GM20000 (cell line): ENCODE data around the gene PWWP2A.
"Not testable (repeated sequence)": the region's sequence is repeated elsewhere in the genome, so short reads cannot be mapped to it uniquely, and the experiment has no call there.

ENCODE experiments used
- DNase-seq: peaks from one replicate; pipeline ENCODE4 v3.0.0; 2012; ENCODE audit warnings: low spot score
- TF ChIP-seq, protein P1 (sequence below): IDR thresholded peaks from 2 replicates; pipeline ENCODE4 v1.5.1; 2012; ENCODE audit warnings: mild to moderate bottlenecking, control low read depth; ENCODE audit errors: extremely low read depth, missing control alignments

PWWP2A gene

DNA sequence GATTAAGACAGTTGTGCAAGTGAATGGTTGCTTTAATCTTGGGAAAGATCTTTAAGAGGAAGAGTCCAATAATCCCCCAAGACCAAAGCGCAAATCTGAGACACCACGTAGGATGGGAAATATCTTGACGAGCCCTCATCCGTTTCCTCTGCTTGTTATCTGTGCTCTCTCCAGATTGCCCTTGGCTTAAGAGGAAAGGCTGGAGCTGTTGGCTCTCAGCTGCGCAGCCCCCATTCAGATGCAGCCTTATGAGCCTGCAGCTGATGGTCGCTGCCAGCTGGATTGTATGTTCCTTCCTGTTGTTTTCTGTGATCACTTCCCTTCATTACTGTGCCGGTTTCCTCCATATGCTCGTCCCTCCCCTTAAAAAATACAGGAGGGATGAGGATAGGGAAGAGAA, 47.7 kb downstream of the PWWP2A start:
- no peak for DNase-seq
- TF ChIP-seq, protein P1, sequence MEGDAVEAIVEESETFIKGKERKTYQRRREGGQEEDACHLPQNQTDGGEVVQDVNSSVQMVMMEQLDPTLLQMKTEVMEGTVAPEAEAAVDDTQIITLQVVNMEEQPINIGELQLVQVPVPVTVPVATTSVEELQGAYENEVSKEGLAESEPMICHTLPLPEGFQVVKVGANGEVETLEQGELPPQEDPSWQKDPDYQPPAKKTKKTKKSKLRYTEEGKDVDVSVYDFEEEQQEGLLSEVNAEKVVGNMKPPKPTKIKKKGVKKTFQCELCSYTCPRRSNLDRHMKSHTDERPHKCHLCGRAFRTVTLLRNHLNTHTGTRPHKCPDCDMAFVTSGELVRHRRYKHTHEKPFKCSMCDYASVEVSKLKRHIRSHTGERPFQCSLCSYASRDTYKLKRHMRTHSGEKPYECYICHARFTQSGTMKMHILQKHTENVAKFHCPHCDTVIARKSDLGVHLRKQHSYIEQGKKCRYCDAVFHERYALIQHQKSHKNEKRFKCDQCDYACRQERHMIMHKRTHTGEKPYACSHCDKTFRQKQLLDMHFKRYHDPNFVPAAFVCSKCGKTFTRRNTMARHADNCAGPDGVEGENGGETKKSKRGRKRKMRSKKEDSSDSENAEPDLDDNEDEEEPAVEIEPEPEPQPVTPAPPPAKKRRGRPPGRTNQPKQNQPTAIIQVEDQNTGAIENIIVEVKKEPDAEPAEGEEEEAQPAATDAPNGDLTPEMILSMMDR, result no peak

DNA sequence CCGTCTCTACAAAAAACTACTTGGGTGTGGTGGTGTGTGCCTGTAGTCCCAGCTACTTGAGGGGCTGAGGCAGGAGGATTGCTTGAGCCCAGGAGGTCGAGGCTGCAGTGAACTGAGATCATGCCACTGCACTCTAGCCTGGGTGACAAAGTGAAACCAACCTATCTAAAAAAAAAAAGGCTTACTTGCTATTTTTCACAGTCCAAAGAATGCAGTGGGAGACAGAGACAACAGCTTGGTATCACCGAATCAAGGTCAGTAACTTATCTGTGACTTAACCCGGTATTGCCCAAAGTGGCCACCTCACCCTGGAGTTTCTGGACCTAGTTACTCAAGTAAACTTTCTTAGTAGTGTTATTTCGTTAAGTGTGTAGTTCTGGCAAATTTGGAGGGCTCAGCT, 50.1 kb downstream of the PWWP2A start:
- not testable (repeated sequence) for DNase-seq

DNA sequence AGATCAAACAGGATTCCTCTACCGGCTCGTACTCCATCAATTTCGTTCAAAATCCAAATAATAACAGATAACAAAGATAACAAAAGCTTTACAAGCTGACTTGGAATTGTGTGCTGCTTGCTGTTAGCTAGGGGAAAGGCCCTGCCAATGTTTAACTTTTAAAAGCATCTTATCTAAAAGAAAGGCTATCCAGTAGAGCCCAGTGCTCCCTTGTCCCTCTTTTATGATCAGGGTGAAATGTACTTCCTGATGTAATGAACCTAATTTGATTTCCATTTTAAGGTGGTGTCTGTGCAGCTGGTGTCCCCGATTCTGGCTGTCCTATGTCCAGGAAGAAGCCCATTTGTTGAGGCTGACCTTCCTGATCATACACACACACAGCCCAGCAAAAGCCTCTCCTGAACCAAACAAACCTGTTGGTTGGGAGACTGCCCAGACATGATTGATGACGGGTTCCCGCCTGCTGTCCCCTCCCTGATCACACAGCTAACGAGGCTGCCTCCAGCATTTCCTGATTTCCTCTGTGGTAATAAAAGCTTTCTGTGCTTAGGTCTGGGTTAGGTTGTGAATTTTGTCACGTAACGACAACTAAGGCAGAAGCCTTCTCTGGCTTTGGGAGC, 54.1 kb downstream of the PWWP2A start:
- TF ChIP-seq, protein P1, result no peak
- DNase-seq, result no peak

DNA sequence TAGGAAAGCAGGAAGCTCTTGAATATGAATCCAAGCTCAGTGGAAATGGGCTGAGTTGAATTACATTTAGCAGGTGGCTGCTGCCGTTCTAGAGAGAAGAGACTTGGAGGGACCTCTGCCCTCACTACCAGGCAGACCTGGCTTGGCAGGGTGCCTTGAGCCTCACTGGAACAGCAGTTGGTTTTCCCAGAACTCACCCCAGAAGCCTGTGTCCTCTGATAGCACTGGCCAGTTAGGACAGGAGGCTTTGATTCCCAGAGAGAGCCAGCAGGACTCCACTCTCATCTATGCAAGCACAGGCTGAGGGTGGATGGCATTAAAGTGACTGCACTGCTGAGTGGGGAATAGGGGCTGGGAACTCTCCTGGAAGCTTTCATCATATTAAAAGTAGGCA, 54.8 kb downstream of the PWWP2A start:
- TF ChIP-seq, protein P1, result no peak
- no peak for DNase-seq

DNA sequence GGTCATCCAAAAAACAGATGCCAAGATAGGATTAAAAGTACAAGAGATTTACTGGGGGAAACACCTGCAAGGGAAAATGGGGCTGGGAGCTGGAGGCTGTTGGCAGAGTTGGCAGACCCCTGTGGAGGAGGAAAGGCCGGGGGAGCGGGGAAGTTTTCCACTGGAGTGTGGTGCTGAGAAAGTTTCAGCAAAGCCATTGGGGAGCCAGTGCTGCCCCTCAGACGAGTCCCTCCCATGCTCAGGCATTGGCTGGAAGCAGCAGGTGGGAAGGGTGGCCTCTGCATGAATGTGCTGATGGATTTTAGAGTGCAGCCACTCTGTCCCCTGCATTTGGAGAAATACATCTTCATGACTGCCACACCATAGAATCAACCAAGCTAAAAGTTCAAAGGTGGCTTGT, 57.5 kb downstream of the PWWP2A start:
- TF ChIP-seq, protein P1, result no peak
- no peak for DNase-seq

DNA sequence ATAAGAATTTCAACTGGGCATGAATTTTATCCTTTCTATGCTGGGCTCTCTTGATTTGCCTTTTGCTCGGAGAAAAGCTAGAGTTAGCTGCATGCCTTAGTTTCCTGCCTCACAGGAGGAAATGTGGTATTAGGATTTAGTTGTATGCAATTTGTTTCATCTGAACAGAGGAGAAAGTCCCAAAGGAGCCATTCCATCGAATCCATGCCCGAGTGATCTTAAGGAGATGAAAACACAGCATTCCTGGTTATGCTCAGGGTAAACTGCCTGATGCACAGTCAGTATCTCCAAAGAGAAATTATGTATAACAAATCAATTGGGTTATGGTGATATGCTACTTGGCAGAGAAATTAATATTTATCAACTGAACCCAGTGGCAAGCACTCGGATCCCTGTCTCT, 59.2 kb downstream of the PWWP2A start:
- TF ChIP-seq, protein P1, result no peak
- no peak for DNase-seq

DNA sequence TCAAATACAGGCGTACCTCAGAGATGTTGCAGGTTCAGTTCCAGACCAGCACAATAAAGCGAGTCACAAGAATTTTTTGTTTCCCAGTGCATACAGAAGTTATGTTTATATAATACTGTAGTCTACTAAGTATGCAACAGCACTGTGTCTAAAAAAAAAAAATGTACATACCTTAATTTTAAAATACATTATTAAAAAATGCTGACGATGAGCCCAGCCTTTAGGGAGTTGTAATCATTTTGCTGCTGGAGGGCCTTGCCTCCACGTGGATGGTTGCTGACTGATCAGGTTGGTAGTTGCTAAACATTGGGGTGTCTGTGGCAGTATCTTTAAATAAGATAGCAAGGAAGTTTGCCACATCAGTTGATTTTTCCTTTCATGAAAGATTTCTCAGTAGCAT, 62.0 kb downstream of the PWWP2A start:
- TF ChIP-seq, protein P1, result no peak
- no peak for DNase-seq

DNA sequence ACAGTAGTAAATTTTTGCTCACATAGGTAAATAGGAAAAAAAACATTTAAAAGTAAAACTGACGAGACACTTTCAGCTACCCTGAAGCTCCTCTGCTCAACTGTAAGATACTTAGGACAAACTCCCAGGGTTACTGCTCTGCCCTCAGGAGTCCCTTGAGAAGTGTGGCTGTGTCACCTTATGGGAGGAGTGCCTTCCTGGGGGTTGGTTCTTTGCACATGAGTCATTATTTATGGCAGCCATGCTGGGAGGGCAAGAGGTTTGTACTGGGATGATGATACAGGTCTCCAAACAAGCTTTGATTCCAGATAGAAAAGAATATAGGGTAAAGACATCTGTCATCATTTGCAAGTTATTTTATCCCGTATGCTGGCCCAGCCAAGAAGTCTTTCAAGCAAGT, 64.4 kb downstream of the PWWP2A start:
- DNase-seq, result no peak

More for the DNA sequence above, 64.4 kb downstream of the PWWP2A start:
- TF ChIP-seq, protein P1, result no peak
